IPS DF 6.9 (cell line): ENCODE data around the gene EFCAB8.
"Not testable (repeated sequence)": the region's sequence is repeated elsewhere in the genome, so short reads cannot be mapped to it uniquely, and the experiment has no call there.

ENCODE experiments used
- DNase-seq: peaks from one replicate; pipeline ENCODE4 v3.0.0-alpha.2; 2013; ENCODE audit warnings: low read depth, low spot score
- H3K27ac ChIP-seq: one replicate; pipeline ENCODE4 v1.5.1; 2013; ENCODE audit warnings: low read length, control low read depth
- H3K27me3 ChIP-seq: 2 replicates; pipeline ENCODE4 v1.6.1; 2013; ENCODE audit warnings: mild to moderate bottlenecking, low read length; ENCODE audit not compliant: control insufficient read depth, insufficient read depth
- H3K36me3 ChIP-seq: 2 replicates; pipeline ENCODE4 v1.6.1; 2013; ENCODE audit warnings: low read length; ENCODE audit not compliant: control insufficient read depth, insufficient read depth
- H3K4me1 ChIP-seq: 2 replicates; pipeline ENCODE4 v1.6.1; 2013; ENCODE audit warnings: low read length; ENCODE audit not compliant: control insufficient read depth, insufficient read depth
- H3K4me3 ChIP-seq: 2 replicates; pipeline ENCODE4 v1.5.1; 2013; ENCODE audit warnings: mild to moderate bottlenecking, low read length
- H3K9me3 ChIP-seq: 2 replicates; pipeline ENCODE4 v1.6.1; 2013; ENCODE audit warnings: low read length, inconsistent platforms; ENCODE audit not compliant: control insufficient read depth, insufficient read depth
- WGBS: extraction: QIAGEN DNeasy Blood & Tissue Kit; methylation state at CpG from one replicate; pipeline ENCODE4 v1.1.7; 2013; ENCODE audit warnings: mixed read lengths, missing lambda C conversion rate; ENCODE audit not compliant: insufficient read length, insufficient coverage; 5-methylcytosine and 5-hydroxymethylcytosine counted together

The EFCAB8 gene

GRCh38 chr20:32970973-32971300 lies 112.2 kb downstream of the EFCAB8 start:
- no CpG with 5 or more reads among the region's 2 CpGs for WGBS
- Histone ChIP-seq H3K9me3 (no peaks in the 10 kb centered on the region), H3K36me3 (no peaks in the 10 kb centered on the region), H3K4me1 (peaks cover 8% of the 10 kb centered on the region), H3K27ac (no peak overlapping the region), H3K27me3 (no peaks in the 10 kb centered on the region), H3K4me3 (no peak overlapping the region)
- DNase-seq: no peak

GRCh38 chr20:32971703-32972161 lies 113.0 kb downstream of the EFCAB8 start:
- Histone ChIP-seq H3K9me3 (no peaks in the 10 kb centered on the region), H3K36me3 (no peaks in the 10 kb centered on the region), H3K27ac (no peak overlapping the region), H3K27me3 (no peaks in the 10 kb centered on the region), H3K4me1 (peaks cover 8% of the 10 kb centered on the region), H3K4me3 (no peak overlapping the region)
- no CpG with 5 or more reads among the region's 6 CpGs for WGBS
- no peak for DNase-seq

- no peaks in the 10 kb centered on the region for H3K27me3 ChIP-seq
- no peaks in the 10 kb centered on the region for H3K9me3 ChIP-seq
- WGBS: no CpG with 5 or more reads among the region's 13 CpGs
- no peak overlapping the region for H3K4me3 ChIP-seq
- no peak overlapping the region for H3K27ac ChIP-seq
- H3K4me1 ChIP-seq: peaks cover 8% of the 10 kb centered on the region
- no peaks in the 10 kb centered on the region for H3K36me3 ChIP-seq
- no peak for DNase-seq
Measured at GRCh38 chr20:32972181-32973076, 113.7 kb downstream of the EFCAB8 start.

GRCh38 chr20:32973077-32973717 lies 114.5 kb downstream of the EFCAB8 start:
- no peaks in the 10 kb centered on the region for H3K27me3 ChIP-seq
- no peaks in the 10 kb centered on the region for H3K9me3 ChIP-seq
- no peaks in the 10 kb centered on the region for H3K36me3 ChIP-seq
- no peak overlapping the region for H3K27ac ChIP-seq
- DNase-seq: no peak
- peaks cover 8% of the 10 kb centered on the region for H3K4me1 ChIP-seq
- no CpG with 5 or more reads among the region's 10 CpGs for WGBS
- H3K4me3 ChIP-seq: no peak overlapping the region

GRCh38 chr20:32974204-32975064 lies 115.7 kb downstream of the EFCAB8 start:
- H3K36me3 ChIP-seq, H3K9me3 ChIP-seq, DNase-seq, H3K4me3 ChIP-seq, H3K27ac ChIP-seq, H3K4me1 ChIP-seq, H3K27me3 ChIP-seq: not testable (repeated sequence)
- WGBS: no CpG with 5 or more reads among the region's 9 CpGs

GRCh38 chr20:32975121-32975520 lies 116.4 kb downstream of the EFCAB8 start:
- not testable (repeated sequence) for DNase-seq, H3K4me3 ChIP-seq, H3K27me3 ChIP-seq, H3K36me3 ChIP-seq, H3K4me1 ChIP-seq, H3K9me3 ChIP-seq, H3K27ac ChIP-seq
- WGBS: no CpG with 5 or more reads among the region's 4 CpGs

- peaks cover 8% of the 10 kb centered on the region for H3K4me1 ChIP-seq
- no peaks in the 10 kb centered on the region for H3K9me3 ChIP-seq
- H3K36me3 ChIP-seq: no peaks in the 10 kb centered on the region
- no CpG with 5 or more reads among the region's 15 CpGs for WGBS
- H3K27me3 ChIP-seq: no peaks in the 10 kb centered on the region
- DNase-seq: no peak
- H3K27ac ChIP-seq: no peak overlapping the region
- H3K4me3 ChIP-seq: no peak overlapping the region
Measured at GRCh38 chr20:32975698-32976674, 117.3 kb downstream of the EFCAB8 start.

- DNase-seq: no peak
- peaks cover 7% of the 10 kb centered on the region for H3K4me1 ChIP-seq
- H3K4me3 ChIP-seq: no peak overlapping the region
- WGBS: no CpG with 5 or more reads among the region's 6 CpGs
- H3K27ac ChIP-seq: no peak overlapping the region
- no peaks in the 10 kb centered on the region for H3K36me3 ChIP-seq
- H3K27me3 ChIP-seq: no peaks in the 10 kb centered on the region
- no peaks in the 10 kb centered on the region for H3K9me3 ChIP-seq
Measured at GRCh38 chr20:32976746-32977145, 118.0 kb downstream of the EFCAB8 start.

GRCh38 chr20:32977281-32978008 lies 118.7 kb downstream of the EFCAB8 start:
- Histone ChIP-seq H3K27me3 (no peaks in the 10 kb centered on the region), H3K9me3 (no peaks in the 10 kb centered on the region), H3K4me3 (no peak overlapping the region), H3K36me3 (no peaks in the 10 kb centered on the region), H3K27ac (no peak overlapping the region), H3K4me1 (peaks cover 7% of the 10 kb centered on the region)
- DNase-seq: no peak
- no CpG with 5 or more reads among the region's 13 CpGs for WGBS
